Measurements from ENCODE around the gene GTF3C2.
A peak's percentile ranks its signal among the peaks of the same experiment; 100 is the strongest.

Gene GTF3C2, protein sequence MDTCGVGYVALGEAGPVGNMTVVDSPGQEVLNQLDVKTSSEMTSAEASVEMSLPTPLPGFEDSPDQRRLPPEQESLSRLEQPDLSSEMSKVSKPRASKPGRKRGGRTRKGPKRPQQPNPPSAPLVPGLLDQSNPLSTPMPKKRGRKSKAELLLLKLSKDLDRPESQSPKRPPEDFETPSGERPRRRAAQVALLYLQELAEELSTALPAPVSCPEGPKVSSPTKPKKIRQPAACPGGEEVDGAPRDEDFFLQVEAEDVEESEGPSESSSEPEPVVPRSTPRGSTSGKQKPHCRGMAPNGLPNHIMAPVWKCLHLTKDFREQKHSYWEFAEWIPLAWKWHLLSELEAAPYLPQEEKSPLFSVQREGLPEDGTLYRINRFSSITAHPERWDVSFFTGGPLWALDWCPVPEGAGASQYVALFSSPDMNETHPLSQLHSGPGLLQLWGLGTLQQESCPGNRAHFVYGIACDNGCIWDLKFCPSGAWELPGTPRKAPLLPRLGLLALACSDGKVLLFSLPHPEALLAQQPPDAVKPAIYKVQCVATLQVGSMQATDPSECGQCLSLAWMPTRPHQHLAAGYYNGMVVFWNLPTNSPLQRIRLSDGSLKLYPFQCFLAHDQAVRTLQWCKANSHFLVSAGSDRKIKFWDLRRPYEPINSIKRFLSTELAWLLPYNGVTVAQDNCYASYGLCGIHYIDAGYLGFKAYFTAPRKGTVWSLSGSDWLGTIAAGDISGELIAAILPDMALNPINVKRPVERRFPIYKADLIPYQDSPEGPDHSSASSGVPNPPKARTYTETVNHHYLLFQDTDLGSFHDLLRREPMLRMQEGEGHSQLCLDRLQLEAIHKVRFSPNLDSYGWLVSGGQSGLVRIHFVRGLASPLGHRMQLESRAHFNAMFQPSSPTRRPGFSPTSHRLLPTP

DNA sequence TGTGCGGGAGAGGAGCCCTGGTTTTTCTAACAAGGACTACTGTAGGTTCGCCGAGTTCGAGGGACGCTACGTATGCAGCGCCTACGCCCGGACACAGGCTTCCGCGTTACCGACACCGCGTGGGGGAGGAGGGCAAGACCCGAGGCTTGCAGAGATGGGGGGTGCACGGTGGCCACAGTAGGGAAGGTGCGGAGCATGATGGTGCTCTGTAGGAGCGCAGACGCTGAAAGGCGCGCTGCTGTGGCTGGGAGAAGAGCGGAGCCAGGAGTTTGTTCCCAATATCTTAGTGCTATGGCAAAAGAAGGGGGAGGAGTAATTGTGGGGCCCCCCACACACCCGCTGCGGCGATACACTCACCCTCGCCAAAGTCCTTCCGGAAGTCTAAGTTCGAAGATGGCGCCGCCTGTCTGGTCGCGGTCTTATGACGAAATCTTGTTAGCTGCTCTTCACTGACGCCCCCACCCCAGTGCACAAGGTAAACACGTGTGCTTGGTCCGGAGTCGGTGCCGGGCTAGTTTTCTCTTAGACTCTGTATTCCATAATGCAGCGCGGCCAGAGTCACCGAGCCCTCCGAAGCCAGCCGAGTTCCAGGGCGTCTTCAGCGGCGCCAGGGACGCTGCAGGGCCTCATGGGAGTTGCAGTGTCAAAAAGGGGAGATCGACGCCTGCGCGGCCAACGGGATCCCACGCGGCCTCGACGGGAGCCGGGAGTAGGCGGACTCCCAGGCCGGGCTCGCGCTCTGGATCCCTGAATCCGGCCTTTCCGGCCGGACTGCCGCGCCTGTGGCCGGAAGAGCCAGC, at the start of gene GTF3C2:
Gene GTF3C2 (minus strand): TSS at position 383 of the 800 bp plus-strand sequence. CDS start 13,210 bp downstream, outside the sequence.
- TF ChIP-seq, protein P1, sequence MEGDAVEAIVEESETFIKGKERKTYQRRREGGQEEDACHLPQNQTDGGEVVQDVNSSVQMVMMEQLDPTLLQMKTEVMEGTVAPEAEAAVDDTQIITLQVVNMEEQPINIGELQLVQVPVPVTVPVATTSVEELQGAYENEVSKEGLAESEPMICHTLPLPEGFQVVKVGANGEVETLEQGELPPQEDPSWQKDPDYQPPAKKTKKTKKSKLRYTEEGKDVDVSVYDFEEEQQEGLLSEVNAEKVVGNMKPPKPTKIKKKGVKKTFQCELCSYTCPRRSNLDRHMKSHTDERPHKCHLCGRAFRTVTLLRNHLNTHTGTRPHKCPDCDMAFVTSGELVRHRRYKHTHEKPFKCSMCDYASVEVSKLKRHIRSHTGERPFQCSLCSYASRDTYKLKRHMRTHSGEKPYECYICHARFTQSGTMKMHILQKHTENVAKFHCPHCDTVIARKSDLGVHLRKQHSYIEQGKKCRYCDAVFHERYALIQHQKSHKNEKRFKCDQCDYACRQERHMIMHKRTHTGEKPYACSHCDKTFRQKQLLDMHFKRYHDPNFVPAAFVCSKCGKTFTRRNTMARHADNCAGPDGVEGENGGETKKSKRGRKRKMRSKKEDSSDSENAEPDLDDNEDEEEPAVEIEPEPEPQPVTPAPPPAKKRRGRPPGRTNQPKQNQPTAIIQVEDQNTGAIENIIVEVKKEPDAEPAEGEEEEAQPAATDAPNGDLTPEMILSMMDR (conservative IDR thresholded peaks at IDR 0.05; ENCODE audit: low read length): no peak
- peak; percentile 96 for DNase-seq (ENCODE audit: low read depth)
- peak within 1 kb of the TSS; percentile 97 for H3K4me3 ChIP-seq (ENCODE audit: low read length)

DNA sequence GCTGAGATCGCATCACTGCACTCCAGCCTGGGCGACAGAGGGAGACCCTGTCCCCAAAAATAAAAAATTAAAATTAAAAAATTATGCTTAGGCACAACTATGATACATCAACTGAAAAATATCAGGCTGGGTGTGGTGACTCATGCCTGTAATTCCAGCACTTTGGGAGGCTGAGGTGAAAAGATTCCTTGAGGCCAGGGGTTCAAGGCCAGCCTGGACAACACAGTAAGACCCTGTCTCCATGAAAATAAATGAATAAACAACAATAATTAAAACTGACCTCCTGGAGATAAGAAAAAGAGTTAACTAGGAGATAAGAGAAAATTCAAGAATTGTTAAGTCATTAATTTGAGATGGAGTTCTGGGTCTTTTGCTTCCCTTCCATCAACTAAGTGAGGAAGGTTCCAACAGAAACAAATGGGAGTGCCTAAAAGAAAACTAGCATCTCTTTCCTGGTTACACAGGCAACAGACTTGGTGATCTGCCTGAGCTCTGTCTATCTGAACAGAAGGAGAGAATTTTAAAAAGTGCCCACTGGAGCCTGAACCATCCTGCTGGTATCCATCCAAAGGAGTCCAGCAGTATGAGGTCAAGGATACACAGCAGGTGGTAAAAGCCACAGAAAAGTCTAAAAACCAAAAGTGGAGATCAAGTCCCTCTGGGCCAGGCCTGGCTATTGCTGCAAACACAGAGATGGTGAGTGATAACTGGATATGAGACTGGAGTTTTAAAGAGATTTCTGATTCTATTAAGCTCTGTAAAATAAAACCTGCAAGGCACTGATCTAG, 44.0 kb upstream of the GTF3C2 start:
- no peak for DNase-seq (ENCODE audit: low read depth)
- TF ChIP-seq, protein P1 (conservative IDR thresholded peaks at IDR 0.05; ENCODE audit: low read length): no peak
- H3K4me3 ChIP-seq (ENCODE audit: low read length): no peak overlapping the region

DNA sequence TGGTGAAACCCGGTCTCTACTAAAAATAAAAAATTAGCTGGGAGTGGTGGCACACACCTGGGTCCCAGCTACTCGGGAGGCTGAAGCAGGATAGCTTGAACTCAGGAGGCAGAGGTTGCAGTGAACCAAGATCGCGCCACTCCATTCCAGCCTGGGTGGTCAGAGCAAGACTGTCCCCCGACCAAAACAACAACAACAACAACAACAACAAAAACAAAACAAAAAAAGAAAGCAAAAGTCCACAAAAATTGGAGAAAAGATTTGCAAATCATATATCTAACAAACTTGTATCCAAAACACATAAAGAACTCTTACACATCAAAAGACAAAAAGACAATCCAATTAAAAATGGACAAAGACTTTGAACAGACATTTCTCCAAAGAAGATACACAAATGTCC, 42.4 kb upstream of the GTF3C2 start:
- H3K4me3 ChIP-seq (ENCODE audit: low read length): no peak overlapping the region
- TF ChIP-seq, protein P1 (conservative IDR thresholded peaks at IDR 0.05; ENCODE audit: low read length): no peak
- DNase-seq (ENCODE audit: low read depth): no peak

DNA sequence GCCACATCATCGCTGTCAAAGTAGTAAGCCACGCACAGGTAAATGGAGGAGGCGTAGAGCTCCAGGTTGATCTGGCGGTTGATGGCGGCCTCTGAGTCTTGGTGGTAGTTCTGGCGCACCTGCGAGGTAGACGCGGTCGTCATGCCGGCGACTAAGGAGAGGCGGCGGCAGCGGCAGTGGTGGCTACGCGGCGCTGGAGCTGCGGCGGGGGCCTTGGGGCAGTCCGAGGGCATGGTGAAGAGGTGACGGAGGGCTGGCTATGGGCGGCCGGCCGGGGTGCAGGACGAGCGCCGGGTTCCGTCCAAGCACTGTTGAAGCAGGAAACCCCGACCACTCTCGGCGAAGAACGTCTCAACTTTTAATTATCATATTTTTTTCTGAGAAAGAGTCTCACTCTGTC, 36.7 kb upstream of the GTF3C2 start:
- TF ChIP-seq, protein P1 (conservative IDR thresholded peaks at IDR 0.05; ENCODE audit: low read length): no peak
- no peak for DNase-seq (ENCODE audit: low read depth)

DNA sequence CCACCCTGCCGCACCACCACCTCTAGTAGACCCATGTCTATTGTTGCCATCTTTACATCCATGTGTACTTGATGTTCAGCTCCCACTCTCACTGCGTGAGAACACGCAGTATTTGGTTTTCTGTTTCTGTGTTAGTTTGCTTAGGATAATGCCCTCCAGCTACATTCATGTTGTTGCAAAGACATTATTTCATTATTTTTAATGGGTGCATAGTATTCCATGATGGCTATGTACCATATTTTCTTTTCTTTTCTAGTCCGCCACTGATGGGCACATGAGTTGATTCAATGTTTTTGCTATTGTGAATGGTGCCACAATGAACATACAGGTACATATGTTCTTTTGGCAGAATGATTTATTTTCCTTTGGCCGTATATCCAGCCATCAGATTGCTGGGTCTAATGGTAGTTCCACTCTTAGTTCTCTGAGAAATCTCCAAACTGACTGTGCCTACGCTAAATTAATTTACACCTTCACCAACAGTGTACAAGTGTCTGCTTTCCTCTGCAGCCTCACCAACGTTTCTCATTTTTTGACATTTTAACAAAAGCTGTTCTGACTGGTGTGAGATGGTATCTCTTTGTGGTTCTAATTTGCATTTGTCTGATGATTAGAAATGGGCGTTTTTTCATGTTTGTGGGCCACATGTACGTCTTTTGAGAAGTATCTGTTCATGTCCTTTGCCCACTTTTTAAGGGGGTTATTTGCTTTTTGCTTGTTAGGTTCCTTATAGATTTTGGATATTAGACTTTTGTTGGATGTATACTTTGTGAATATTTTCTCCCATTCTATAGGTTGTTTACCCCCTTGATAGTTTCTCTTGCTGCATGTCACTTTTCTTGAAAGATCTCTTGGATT, 34.5 kb upstream of the GTF3C2 start:
- DNase-seq (ENCODE audit: low read depth): no peak
- TF ChIP-seq, protein P1 (conservative IDR thresholded peaks at IDR 0.05; ENCODE audit: low read length): no peak
- no peak overlapping the region for H3K4me3 ChIP-seq (ENCODE audit: low read length)

More for the DNA sequence above, 36.7 kb upstream of the GTF3C2 start:
- no peak overlapping the region for H3K4me3 ChIP-seq (ENCODE audit: low read length)
